B cell (primary cell): ENCODE results near the gene PLPPR3.

Source experiments
- CTCF ChIP-seq: fragments of 200-600 bp; IDR thresholded peaks from one replicate; pipeline ENCODE4 v1.8.0; 2022; ENCODE audit warnings: antibody characterized with exemption, mild to moderate bottlenecking
- EZH2 ChIP-seq: IDR thresholded peaks from 2 replicates; pipeline ENCODE4 v1.6.1; 2012; ENCODE audit warnings: borderline replicate concordance, low read depth, mild to moderate bottlenecking, moderate library complexity, low read length; ENCODE audit not compliant: insufficient read depth, poor library complexity, severe bottlenecking

GRCh38 chr19:823565-824121 lies 1.9 kb upstream of the PLPPR3 start:
- TF ChIP-seq CTCF, result no peak
- no peak for TF ChIP-seq EZH2
